Measurements from ENCODE around the gene TASL. TPM values are rescaled to one million over a fixed set of nuclear protein-coding genes. Genes with fewer than 3 reads are reported as not detected.

TASL gene
- total and polyA plus RNA-seq, 9 of the 15 experiments (the other 6 are each of a cell fraction or from before 2014, with no cell fraction given), result 0.07 to 0.09 TPM; not detected in 7

DNA sequence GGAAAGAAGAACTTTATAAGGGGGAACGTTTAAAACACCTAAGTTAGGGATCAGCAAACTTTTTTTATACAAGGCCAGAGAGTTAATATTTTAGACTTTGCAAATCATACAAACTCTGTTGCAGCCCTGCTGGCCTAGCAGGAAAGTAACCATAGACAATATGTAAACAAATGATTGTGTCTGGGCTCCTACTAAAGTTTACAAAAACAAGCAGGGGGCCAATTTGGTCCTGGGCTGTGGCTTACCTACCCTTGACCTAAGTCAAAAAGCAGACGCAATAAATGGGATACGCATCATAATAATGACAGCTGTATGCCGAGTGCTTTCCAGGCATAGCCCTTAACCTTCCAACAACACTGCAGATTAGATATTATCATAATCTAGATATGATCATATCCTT is 4.9 kb downstream of the TASL start:
- in situ Hi-C loops (cut with MboI), result loop anchor here (5.0 kb wide), 1 partner anchor 145 kb away; no protein-coding TSS in a partner anchor
- CTCF ChIA-PET (ENCODE audit: low intra/inter-chr PET ratio), result no interaction called here

More for the DNA sequence above, 4.9 kb downstream of the TASL start:
- Histone ChIP-seq H3K9me1 (ENCODE audit: control insufficient read depth, insufficient read depth, low read length) (no peaks in the 10 kb centered on the region), H2AFZ (ENCODE audit: low read depth, low read length) (no peak overlapping the region), H3K27ac (ENCODE audit: extremely low read depth, low read depth, low read length) (no peak overlapping the region), H3K79me2 (ENCODE audit: control insufficient read depth, insufficient read depth, low read length) (no peaks in the 10 kb centered on the region), H4K20me1 (replicated peaks; ENCODE audit: control insufficient read depth, insufficient read depth, low read length) (no peaks in the 10 kb centered on the region), H3K9ac (ENCODE audit: insufficient read depth in 1 of 2, low read depth in 2 of 2, low read length in 2 of 2) (no peak overlapping the region), H3K4me2 (ENCODE audit: insufficient read depth, low read length) (no peak overlapping the region), H3K9me3 (replicated peaks; ENCODE audit: control insufficient read depth, insufficient read depth, low read depth, low read length) (no peaks in the 10 kb centered on the region), H3K27me3 (ENCODE audit: control insufficient read depth in 2 of 2, insufficient read depth in 2 of 2, low read length in 2 of 2) (0 out of 5 replicates have a peak, but pooled peaks cover 0 to 3% of the 10 kb centered on the region in 2 experiments), H3K36me3 (ENCODE audit: control insufficient read depth, insufficient read depth, low read length) (no peaks in the 10 kb centered on the region), H3K4me3 (no peak overlapping the region), H3K4me1 (replicated peaks in 1 of 2; ENCODE audit: control insufficient read depth in 2 of 2, insufficient read depth in 2 of 2, low read length in 2 of 2) (no peaks in the 10 kb centered on the region)
- TF ChIP-seq ZKSCAN3 (CRISPR knock-in tag; IDR thresholded peaks at IDR 0.05) (no peak), ATF7 (IDR thresholded peaks at IDR 0.05) (no peak), HMG20B (CRISPR knock-in tag; IDR thresholded peaks at IDR 0.05) (no peak), RFX1 (IDR thresholded peaks at IDR 0.05) (no peak), ASH1L (IDR thresholded peaks at IDR 0.05; ENCODE audit: borderline replicate concordance, low read depth, partially characterized antibody) (no peak), ZNF347 (CRISPR knock-in tag; IDR thresholded peaks at IDR 0.05; ENCODE audit: low read depth) (no peak), E2F3 (CRISPR knock-in tag; IDR thresholded peaks at IDR 0.05) (no peak), SMARCA4 (IDR thresholded peaks at IDR 0.05) (no peak), MTA3 (IDR thresholded peaks at IDR 0.05; ENCODE audit: borderline replicate concordance) (no peak), SP1 (CRISPR knock-in tag; IDR thresholded peaks at IDR 0.05) (no peak), PYGO2 (tag; IDR thresholded peaks at IDR 0.05) (no peak), TBL1XR1 (IDR thresholded peaks at IDR 0.05; ENCODE audit: low read length in 2 of 2) (no peak), CREM (IDR thresholded peaks at IDR 0.05; ENCODE audit: low read depth) (no peak)
- TF ChIP-seq, protein P1, sequence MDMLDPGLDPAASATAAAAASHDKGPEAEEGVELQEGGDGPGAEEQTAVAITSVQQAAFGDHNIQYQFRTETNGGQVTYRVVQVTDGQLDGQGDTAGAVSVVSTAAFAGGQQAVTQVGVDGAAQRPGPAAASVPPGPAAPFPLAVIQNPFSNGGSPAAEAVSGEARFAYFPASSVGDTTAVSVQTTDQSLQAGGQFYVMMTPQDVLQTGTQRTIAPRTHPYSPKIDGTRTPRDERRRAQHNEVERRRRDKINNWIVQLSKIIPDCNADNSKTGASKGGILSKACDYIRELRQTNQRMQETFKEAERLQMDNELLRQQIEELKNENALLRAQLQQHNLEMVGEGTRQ (CRISPR knock-in tag; IDR thresholded peaks at IDR 0.05), result no peak
- TF ChIP-seq, protein P2, sequence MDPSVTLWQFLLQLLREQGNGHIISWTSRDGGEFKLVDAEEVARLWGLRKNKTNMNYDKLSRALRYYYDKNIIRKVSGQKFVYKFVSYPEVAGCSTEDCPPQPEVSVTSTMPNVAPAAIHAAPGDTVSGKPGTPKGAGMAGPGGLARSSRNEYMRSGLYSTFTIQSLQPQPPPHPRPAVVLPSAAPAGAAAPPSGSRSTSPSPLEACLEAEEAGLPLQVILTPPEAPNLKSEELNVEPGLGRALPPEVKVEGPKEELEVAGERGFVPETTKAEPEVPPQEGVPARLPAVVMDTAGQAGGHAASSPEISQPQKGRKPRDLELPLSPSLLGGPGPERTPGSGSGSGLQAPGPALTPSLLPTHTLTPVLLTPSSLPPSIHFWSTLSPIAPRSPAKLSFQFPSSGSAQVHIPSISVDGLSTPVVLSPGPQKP (CRISPR knock-in tag; IDR thresholded peaks at IDR 0.05), result no peak
- TF ChIP-seq, protein P3, sequence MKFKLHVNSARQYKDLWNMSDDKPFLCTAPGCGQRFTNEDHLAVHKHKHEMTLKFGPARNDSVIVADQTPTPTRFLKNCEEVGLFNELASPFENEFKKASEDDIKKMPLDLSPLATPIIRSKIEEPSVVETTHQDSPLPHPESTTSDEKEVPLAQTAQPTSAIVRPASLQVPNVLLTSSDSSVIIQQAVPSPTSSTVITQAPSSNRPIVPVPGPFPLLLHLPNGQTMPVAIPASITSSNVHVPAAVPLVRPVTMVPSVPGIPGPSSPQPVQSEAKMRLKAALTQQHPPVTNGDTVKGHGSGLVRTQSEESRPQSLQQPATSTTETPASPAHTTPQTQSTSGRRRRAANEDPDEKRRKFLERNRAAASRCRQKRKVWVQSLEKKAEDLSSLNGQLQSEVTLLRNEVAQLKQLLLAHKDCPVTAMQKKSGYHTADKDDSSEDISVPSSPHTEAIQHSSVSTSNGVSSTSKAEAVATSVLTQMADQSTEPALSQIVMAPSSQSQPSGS (CRISPR knock-in tag; IDR thresholded peaks at IDR 0.05), result no peak
- TF ChIP-seq, protein P4, sequence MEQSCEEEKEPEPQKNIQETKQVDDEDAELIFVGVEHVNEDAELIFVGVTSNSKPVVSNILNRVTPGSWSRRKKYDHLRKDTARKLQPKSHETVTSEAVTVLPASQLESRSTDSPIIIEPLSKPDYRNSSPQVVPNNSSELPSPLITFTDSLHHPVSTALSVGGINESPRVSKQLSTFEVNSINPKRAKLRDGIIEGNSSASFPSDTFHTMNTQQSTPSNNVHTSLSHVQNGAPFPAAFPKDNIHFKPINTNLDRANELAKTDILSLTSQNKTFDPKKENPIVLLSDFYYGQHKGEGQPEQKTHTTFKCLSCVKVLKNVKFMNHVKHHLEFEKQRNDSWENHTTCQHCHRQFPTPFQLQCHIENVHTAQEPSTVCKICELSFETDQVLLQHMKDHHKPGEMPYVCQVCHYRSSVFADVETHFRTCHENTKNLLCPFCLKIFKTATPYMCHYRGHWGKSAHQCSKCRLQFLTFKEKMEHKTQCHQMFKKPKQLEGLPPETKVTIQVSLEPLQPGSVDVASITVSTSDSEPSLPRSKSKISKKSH (CRISPR knock-in tag; IDR thresholded peaks at IDR 0.05), result no peak
- TF ChIP-seq, protein P5, sequence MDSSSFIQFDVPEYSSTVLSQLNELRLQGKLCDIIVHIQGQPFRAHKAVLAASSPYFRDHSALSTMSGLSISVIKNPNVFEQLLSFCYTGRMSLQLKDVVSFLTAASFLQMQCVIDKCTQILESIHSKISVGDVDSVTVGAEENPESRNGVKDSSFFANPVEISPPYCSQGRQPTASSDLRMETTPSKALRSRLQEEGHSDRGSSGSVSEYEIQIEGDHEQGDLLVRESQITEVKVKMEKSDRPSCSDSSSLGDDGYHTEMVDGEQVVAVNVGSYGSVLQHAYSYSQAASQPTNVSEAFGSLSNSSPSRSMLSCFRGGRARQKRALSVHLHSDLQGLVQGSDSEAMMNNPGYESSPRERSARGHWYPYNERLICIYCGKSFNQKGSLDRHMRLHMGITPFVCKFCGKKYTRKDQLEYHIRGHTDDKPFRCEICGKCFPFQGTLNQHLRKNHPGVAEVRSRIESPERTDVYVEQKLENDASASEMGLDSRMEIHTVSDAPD (CRISPR knock-in tag; IDR thresholded peaks at IDR 0.05), result no peak
- POLR2A ChIA-PET, result no interaction called here
- 31% methylated on average over 4 of the region's 4 CpGs for WGBS (ENCODE audit: insufficient coverage, low coverage, missing lambda C conversion rate)
- intact Hi-C loops (cut with micrococcal nuclease), result no loop called here
- ATAC-seq (no peak), DNase-seq (ENCODE audit: extremely low read depth in 1 of 4, low spot score in 3 of 4) (no peak), FAIRE-seq (no peak)
- no TSS peak for BruUV-seq (replicated peaks)

Data from K562 (cell line).